Neuronal stem cell (in vitro differentiated cells): ENCODE data around the gene KCNH6.

Experiments used
- DNase-seq: peaks from one replicate; pipeline ENCODE4 v3.0.0-alpha.2; 2013; ENCODE audit warnings: low spot score
- H2AFZ ChIP-seq: one replicate; pipeline ENCODE4 v1.6.1; 2013; ENCODE audit warnings: mild to moderate bottlenecking, low read length, inconsistent platforms
- H2AK5ac ChIP-seq: 2 replicates; pipeline ENCODE4 v1.6.1; 2013; ENCODE audit warnings: low read depth, mild to moderate bottlenecking, inconsistent platforms, low read length, moderate library complexity, mixed read lengths
- H2BK120ac ChIP-seq: 2 replicates; pipeline ENCODE4 v1.6.1; 2013; ENCODE audit warnings: low read depth, mild to moderate bottlenecking, inconsistent platforms, low read length, moderate library complexity, mixed read lengths
- H2BK12ac ChIP-seq: one replicate; pipeline ENCODE4 v1.6.1; 2013; ENCODE audit warnings: low read length, inconsistent platforms
- H2BK15ac ChIP-seq: 2 replicates; pipeline ENCODE4 v1.6.1; 2013; ENCODE audit warnings: mild to moderate bottlenecking, low read length, inconsistent platforms, mixed read lengths
- H2BK5ac ChIP-seq: one replicate; pipeline ENCODE4 v1.6.1; 2013; ENCODE audit warnings: inconsistent platforms, mild to moderate bottlenecking, low read length, moderate library complexity
- H3K14ac ChIP-seq: one replicate; pipeline ENCODE4 v1.6.1; 2013; ENCODE audit warnings: low read length, inconsistent platforms
- H3K18ac ChIP-seq: 2 replicates; pipeline ENCODE4 v1.6.1; 2013; ENCODE audit warnings: low read length, inconsistent platforms
- H3K23ac ChIP-seq: 2 replicates; pipeline ENCODE4 v1.6.1; 2013; ENCODE audit warnings: low read depth, mild to moderate bottlenecking, mixed read lengths, low read length, inconsistent platforms; ENCODE audit not compliant: poor library complexity
- H3K27ac ChIP-seq: replicated peaks from 3 replicates; pipeline ENCODE4 v1.5.1; 2013; ENCODE audit warnings: low read length, inconsistent platforms
- H3K27me3 ChIP-seq, 3 experiments: 2 replicates each; pipeline ENCODE4 v1.6.1; 2013; ENCODE audit warnings: low read length in 3 of 3, mild to moderate bottlenecking in 2 of 3, inconsistent platforms in 1 of 3, low read depth in 1 of 3, mixed read lengths in 1 of 3, moderate library complexity in 1 of 3; ENCODE audit not compliant: control insufficient read depth in 3 of 3, insufficient read depth in 3 of 3
- H3K36me3 ChIP-seq, 2 donors: replicated peaks in 1 of 2; 2 replicates each; pipeline ENCODE4 v1.6.1; 2013; ENCODE audit warnings: low read length in 2 of 2; ENCODE audit not compliant: control insufficient read depth in 2 of 2, insufficient read depth in 2 of 2
- H3K4ac ChIP-seq: 2 replicates; pipeline ENCODE4 v1.6.1; 2013; ENCODE audit warnings: inconsistent platforms, mild to moderate bottlenecking, low read length, moderate library complexity
- H3K4me1 ChIP-seq, 2 donors: 1 replicate in 1 of 2; 2 replicates in 1 of 2; pipeline ENCODE4 v1.6.1; 2013; ENCODE audit warnings: low read length in 2 of 2, low read depth in 1 of 2; ENCODE audit not compliant: control insufficient read depth in 2 of 2, insufficient read depth in 1 of 2
- H3K4me2 ChIP-seq: one replicate; pipeline ENCODE4 v1.6.1; 2013; ENCODE audit warnings: mild to moderate bottlenecking, low read length, inconsistent platforms; ENCODE audit not compliant: insufficient read depth, poor library complexity, severe bottlenecking
- H3K4me3 ChIP-seq, 2 donors: 2 replicates each; pipeline ENCODE4 v1.5.1; 2013; ENCODE audit warnings: low read length in 2 of 2, mild to moderate bottlenecking in 2 of 2, inconsistent platforms in 1 of 2, moderate library complexity in 1 of 2
- H3K79me1 ChIP-seq: one replicate; pipeline ENCODE4 v1.6.1; 2013; ENCODE audit warnings: low read depth, mild to moderate bottlenecking, inconsistent platforms, low read length, moderate library complexity
- H3K9ac ChIP-seq: one replicate; pipeline ENCODE4 v1.6.1; 2013; ENCODE audit warnings: mild to moderate bottlenecking, low read depth, low read length, inconsistent platforms; ENCODE audit not compliant: poor library complexity
- H3K9me3 ChIP-seq, 2 donors: replicated peaks in 1 of 2; 2 replicates each; pipeline versions ENCODE3 to v1.6.1; 2013; ENCODE audit warnings: low read length in 2 of 2, mild to moderate bottlenecking in 2 of 2, inconsistent platforms in 1 of 2, low read depth in 1 of 2, mixed read lengths in 1 of 2, moderate library complexity in 1 of 2; ENCODE audit not compliant: control insufficient read depth in 2 of 2, insufficient read depth in 1 of 2
- H4K8ac ChIP-seq: one replicate; pipeline ENCODE4 v1.6.1; 2013; ENCODE audit warnings: low read depth, mild to moderate bottlenecking, inconsistent platforms, low read length, moderate library complexity
- H4K91ac ChIP-seq: one replicate; pipeline ENCODE4 v1.6.1; 2013; ENCODE audit warnings: low read length, low read depth, mild to moderate bottlenecking, inconsistent platforms; ENCODE audit not compliant: poor library complexity
- WGBS, 2 donors: extraction: QIAGEN DNeasy Blood & Tissue Kit; methylation state at CpG; one replicate each; pipeline ENCODE4 v1.1.7; 2013; ENCODE audit warnings: missing lambda C conversion rate in 2 of 2, mixed read lengths in 1 of 2; ENCODE audit not compliant: insufficient read length in 2 of 2, insufficient replicate concordance in 1 of 2; ENCODE audit errors: extremely low coverage in 2 of 2; 5-methylcytosine and 5-hydroxymethylcytosine counted together

The KCNH6 gene

DNA sequence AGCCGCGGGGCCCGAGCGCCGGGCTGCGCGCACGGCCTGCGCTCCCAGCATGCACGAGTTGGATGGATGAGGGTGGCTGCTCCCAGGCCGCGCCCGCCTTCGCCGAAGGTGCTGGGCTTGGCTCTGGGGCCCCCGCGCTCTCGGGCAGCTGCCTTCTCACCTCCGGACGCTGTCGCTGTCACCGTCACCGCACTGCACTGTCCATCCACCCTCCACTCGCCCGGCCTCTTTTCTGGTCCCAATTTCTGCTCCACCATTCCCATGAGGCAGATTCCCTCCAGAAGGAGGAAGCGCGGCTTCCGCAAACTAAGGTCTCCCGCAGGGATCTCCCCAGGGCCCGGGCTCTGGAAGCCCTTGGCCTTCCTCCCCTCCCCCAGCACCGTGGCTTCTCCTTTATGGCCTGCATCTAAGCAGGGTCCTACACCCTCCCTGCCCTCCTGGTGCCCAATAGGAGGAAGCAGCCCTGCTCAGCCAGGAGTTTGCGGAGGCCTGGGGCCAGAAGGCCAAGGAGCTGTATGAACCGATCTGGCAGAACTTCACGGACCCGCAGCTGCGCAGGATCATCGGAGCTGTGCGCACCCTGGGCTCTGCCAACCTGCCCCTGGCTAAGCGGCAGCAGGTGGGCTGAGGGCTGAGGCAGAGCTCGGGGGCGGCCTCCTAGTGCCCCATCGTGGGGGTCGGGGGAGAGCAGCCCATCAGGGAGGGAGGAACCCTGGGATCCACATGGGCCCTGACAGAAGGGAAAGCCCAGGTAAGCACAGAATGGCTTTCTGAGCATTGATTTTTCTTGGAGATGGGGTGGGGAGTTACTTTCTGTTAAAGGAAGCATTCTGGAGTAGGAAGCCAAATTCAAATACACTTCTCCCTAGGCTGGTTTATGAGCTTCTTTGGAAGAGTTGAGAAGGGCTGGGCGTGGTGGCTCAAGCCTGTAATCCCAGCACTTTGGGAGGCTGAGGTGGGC, 45.4 kb upstream of the KCNH6 start:
- WGBS, 2 donors, result no CpG with 5 or more reads among the region's 44 CpGs
- Histone ChIP-seq H3K18ac (peak overlapping the region; percentile 65), H2BK5ac (no peak overlapping the region), H3K4me1 (peaks cover 6 to 9% of the 10 kb centered on the region in 2 donors), H2AFZ (peak overlapping the region; percentile 96), H2BK120ac (no peak overlapping the region), H3K4me2 (peak overlapping the region; percentile 100), H2BK12ac (no peak overlapping the region), H4K91ac (no peak overlapping the region), H3K9ac (peak overlapping the region; percentile 74), H3K23ac (peak overlapping the region; percentile 81), H3K27ac (no peak overlapping the region), H3K4me3 (peak overlapping the region; percentile 53 to 76), H2BK15ac (no peak overlapping the region), H3K4ac (no peak overlapping the region), H2AK5ac (no peak overlapping the region), H3K79me1 (peaks cover 3% of the 10 kb centered on the region), H4K8ac (no peak overlapping the region), H3K14ac (peak overlapping the region; percentile 40), H3K36me3 (no peaks in the 10 kb centered on the region), H3K9me3 (peaks cover 0 to 1% of the 10 kb centered on the region in 2 donors), H3K27me3 (peaks cover 11 to 81% (median 34%) of the 10 kb centered on the region in 3 experiments)
- DNase-seq, result no peak

DNA sequence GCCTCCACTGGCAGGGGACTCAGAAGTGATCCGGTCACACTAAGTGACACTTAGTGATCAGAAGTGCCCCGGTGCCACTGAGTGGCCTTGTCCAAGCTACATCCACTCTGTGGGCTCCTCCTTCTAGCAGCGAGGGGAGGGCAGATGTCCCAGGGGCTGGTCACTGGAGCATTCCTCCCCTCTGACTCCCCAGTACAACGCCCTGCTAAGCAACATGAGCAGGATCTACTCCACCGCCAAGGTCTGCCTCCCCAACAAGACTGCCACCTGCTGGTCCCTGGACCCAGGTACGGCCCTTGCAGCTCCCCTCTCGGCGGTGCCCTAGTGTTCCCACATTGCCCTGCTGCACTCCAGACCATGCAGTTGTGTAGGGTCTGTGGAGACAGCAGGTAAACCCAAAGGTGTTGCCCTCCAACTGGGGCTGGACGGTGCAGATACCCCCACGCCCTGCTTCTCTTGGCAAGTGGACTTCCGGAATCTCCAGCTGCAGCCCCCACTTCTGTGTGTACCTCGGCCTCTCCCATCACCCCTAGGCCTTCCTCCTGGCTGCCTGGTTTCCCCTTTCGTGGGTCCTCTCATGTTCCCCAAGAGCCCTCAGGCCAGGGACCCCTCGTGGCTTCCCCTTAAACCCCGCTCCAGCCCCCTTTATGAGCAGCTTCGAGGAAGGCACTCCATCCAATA, 44.2 kb upstream of the KCNH6 start:
- Histone ChIP-seq H2BK15ac (peak overlapping the region; percentile 37), H3K27ac (no peak overlapping the region), H3K9ac (no peak overlapping the region), H3K9me3 (peaks cover 0 to 1% of the 10 kb centered on the region in 2 donors), H3K79me1 (peaks cover 3% of the 10 kb centered on the region), H4K91ac (no peak overlapping the region), H3K4me3 (no peak overlapping the region), H4K8ac (no peak overlapping the region), H3K4ac (no peak overlapping the region), H2BK12ac (peak overlapping the region; percentile 46), H3K36me3 (no peaks in the 10 kb centered on the region), H2AK5ac (peak overlapping the region; percentile 83), H2BK5ac (no peak overlapping the region), H3K14ac (no peak overlapping the region), H3K18ac (peak overlapping the region; percentile 72), H3K4me2 (no peak overlapping the region), H2BK120ac (no peak overlapping the region), H3K27me3 (peaks cover 11 to 81% (median 34%) of the 10 kb centered on the region in 3 experiments), H3K4me1 (peaks cover 6 to 9% of the 10 kb centered on the region in 2 donors), H2AFZ (no peak overlapping the region), H3K23ac (peak overlapping the region; percentile 0)
- peak; percentile 53 for DNase-seq
- no CpG with 5 or more reads among the region's 16 CpGs for WGBS, 2 donors

DNA sequence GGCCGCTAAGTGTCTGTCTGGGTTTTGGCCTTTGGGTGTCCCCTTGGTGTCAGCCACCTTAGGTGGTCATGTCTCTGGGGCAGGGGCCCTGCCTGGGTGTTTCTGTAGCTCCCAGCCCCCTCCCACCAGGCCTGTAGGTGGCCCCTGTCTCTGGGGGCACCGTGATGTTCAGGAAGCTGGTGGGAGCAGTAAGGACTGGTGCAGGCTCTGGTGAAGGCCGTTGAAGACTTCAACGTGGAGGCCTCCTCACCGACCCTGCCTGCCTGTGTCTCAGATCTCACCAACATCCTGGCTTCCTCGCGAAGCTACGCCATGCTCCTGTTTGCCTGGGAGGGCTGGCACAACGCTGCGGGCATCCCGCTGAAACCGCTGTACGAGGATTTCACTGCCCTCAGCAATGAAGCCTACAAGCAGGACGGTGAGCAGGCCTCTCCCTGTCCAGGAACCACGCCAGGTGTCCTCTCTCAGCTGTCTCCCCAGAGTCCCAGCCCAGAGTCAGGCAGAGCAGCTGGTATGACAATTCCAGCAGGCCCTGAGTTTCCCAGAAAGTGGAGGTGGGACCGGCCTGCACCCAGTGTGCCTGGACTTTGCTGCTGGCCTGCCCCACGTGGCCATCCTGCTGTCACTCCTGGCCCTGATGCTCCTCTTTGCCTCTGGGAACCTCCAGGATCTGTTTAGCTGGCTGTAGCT, 43.5 kb upstream of the KCNH6 start:
- Histone ChIP-seq H3K27ac (no peak overlapping the region), H4K91ac (peak overlapping the region; percentile 30), H3K27me3 (peaks cover 11 to 77% (median 34%) of the 10 kb centered on the region in 3 experiments), H3K23ac (peak overlapping the region; percentile 0), H2BK120ac (no peak overlapping the region), H2AK5ac (peak overlapping the region; percentile 83), H3K14ac (peak overlapping the region; percentile 17), H3K4me3 (no peak overlapping the region), H3K9ac (no peak overlapping the region), H3K4me1 (peaks cover 6 to 9% of the 10 kb centered on the region in 2 donors), H2BK12ac (no peak overlapping the region), H3K18ac (no peak overlapping the region), H3K79me1 (peaks cover 3% of the 10 kb centered on the region), H3K9me3 (peaks cover 0 to 1% of the 10 kb centered on the region in 2 donors), H4K8ac (no peak overlapping the region), H2BK15ac (peak overlapping the region; percentile 37), H2AFZ (no peak overlapping the region), H3K4ac (no peak overlapping the region), H3K4me2 (no peak overlapping the region), H3K36me3 (no peaks in the 10 kb centered on the region), H2BK5ac (peak overlapping the region; percentile 82)
- no CpG with 5 or more reads among the region's 17 CpGs for WGBS, 2 donors
- DNase-seq, result no peak
